ENCODE measurements around the gene NEK6. TPM values are rescaled to one million over a fixed set of nuclear protein-coding genes. Genes with fewer than 3 reads are reported as not detected.

The NEK6 gene
- total and polyA plus RNA-seq, 11 donors: 1.8 to 42.4 (median 6.4) TPM

DNA sequence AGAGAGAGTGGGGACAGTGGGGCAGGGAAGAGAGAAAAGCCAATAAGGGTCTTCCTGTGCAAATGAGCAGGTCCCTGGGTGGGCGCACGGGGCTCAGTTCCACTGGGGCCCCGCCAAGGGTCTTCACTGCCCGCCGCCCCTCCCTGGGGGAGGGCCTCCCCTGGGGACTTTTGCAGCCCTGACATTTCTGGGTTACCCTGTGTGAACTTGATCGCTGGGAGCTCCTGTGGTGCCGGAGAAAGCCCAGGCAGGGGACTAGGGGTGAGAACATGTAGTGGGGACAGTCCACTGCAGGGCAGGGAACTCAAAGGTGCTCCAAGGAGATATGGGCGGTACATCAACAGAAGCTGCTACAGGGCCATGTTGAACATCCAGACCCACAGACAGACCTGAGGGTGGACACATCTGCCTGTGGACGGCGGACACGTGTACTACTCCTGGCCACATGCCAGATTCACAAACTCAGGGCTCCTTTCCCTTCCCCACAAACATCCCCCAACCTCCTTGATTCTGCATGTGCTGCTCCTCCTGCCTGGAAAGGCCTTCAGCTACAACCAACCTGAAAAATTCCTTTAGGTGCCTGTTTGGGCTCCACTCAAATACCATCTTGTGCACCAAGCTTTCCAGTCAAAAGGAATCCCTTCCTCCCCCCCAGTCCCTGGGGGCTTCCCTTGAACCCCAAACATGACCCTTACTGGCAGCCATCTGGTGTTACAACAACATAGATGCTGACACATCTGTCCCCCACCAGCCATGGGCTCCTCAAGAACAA lies 43.0 kb upstream of the NEK6 start:
- TF ChIP-seq POLR2A (IDR thresholded peaks at IDR 0.05): no peak
- TF ChIP-seq, protein P1, sequence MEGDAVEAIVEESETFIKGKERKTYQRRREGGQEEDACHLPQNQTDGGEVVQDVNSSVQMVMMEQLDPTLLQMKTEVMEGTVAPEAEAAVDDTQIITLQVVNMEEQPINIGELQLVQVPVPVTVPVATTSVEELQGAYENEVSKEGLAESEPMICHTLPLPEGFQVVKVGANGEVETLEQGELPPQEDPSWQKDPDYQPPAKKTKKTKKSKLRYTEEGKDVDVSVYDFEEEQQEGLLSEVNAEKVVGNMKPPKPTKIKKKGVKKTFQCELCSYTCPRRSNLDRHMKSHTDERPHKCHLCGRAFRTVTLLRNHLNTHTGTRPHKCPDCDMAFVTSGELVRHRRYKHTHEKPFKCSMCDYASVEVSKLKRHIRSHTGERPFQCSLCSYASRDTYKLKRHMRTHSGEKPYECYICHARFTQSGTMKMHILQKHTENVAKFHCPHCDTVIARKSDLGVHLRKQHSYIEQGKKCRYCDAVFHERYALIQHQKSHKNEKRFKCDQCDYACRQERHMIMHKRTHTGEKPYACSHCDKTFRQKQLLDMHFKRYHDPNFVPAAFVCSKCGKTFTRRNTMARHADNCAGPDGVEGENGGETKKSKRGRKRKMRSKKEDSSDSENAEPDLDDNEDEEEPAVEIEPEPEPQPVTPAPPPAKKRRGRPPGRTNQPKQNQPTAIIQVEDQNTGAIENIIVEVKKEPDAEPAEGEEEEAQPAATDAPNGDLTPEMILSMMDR (IDR thresholded peaks at IDR 0.05): no peak
- H3K27ac ChIP-seq: no peak overlapping the region
- intact Hi-C loops (cut with DNase I): loop anchor here in 1 of 10 donors (10.0 kb wide), 2 partner anchors 50 to 70 kb away; no protein-coding TSS in a partner anchor
- no peaks in the 10 kb centered on the region for H3K27me3 ChIP-seq
- ATAC-seq (no peak), DNase-seq (no peak)
- 62 to 79% (median 72%) methylated on average over 10 to 11 of the region's 11 CpGs for WGBS, 4 donors
- no peaks in the 10 kb centered on the region for H3K9me3 ChIP-seq
- H3K4me1 ChIP-seq: peaks cover 0 to 69% (median 18%) of the 10 kb centered on the region in 12 donors
- H3K4me3 ChIP-seq: no peak overlapping the region
- H3K36me3 ChIP-seq: no peaks in the 10 kb centered on the region

DNA sequence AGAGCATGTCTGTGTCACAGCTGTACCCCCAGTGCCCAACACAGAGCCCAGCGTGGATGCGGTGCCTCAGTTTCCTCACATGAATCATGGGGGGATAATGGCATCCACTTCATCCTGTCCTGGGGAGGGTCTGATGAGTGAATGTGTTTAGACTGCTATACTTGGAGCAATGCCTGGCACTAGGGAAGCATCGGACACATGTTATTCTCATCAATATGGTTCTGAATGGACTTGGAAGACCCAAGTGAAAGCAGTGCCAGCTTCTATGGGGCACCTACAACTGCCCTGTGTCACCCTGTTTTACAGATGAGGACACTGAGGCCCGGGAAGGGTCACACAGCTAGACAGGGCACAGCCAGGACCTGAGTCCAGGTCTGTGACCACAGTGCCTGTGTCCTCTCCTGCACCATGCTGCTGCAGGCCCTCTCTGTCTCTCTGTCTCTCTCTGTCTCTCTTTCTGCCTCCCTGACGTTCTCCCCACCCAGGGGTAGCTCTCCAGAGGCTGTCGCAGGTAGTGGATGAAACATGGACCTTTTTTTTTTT lies 42.3 kb upstream of the NEK6 start:
- 82 to 89% (median 85%) methylated on average over 6 of the region's 6 CpGs for WGBS, 4 donors
- Histone ChIP-seq H3K4me1 (peaks cover 0 to 75% (median 20%) of the 10 kb centered on the region in 12 donors), H3K9me3 (no peaks in the 10 kb centered on the region), H3K4me3 (no peak overlapping the region), H3K36me3 (no peaks in the 10 kb centered on the region), H3K27ac (no peak overlapping the region), H3K27me3 (no peaks in the 10 kb centered on the region)
- intact Hi-C loops (cut with DNase I): loop anchor here in 1 of 10 donors (10.0 kb wide), 2 partner anchors 51 to 69 kb away; no protein-coding TSS in a partner anchor
- no peak for ATAC-seq
- no peak for DNase-seq
- TF ChIP-seq, protein P1 (IDR thresholded peaks at IDR 0.05): no peak
- no peak for TF ChIP-seq POLR2A (IDR thresholded peaks at IDR 0.05)

DNA sequence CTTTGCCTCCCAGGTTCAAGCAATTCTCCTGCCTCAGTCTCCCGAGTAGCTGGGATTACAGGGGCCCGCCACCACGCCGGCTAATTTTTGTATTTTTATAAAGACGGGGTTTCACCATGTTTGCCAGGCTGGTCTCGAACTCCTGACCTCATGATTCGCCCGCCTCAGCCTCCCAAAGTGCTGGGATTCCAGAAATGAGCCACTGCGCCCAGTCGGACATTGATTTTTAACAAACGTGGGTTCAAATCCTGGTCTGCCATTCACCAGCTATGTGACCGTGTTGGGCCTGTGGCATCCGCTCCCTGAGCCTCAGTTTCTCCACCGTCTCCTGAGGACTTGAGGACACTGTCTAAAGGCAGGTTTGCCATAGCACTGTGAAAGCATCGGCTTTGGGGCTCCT lies 41.8 kb upstream of the NEK6 start:
- no peak for DNase-seq
- Histone ChIP-seq H3K4me1 (peaks cover 0 to 80% (median 25%) of the 10 kb centered on the region in 12 donors), H3K27ac (peak overlapping the region in 3 of 12 donors; percentile 43 to 77 (median 57)), H3K36me3 (no peaks in the 10 kb centered on the region), H3K9me3 (no peaks in the 10 kb centered on the region), H3K27me3 (no peaks in the 10 kb centered on the region), H3K4me3 (no peak overlapping the region)
- no peak for TF ChIP-seq POLR2A (IDR thresholded peaks at IDR 0.05)
- TF ChIP-seq, protein P1 (IDR thresholded peaks at IDR 0.05): no peak
- intact Hi-C loops (cut with DNase I): loop anchor here in 1 of 10 donors (10.0 kb wide), 2 partner anchors 51 to 69 kb away; no protein-coding TSS in a partner anchor
- ATAC-seq: no peak
- 93 to 96% (median 95%) methylated on average over 15 of the region's 15 CpGs for WGBS, 4 donors
